Measurements from ENCODE around the gene ZNF254.
"Not testable (repeated sequence)": the region's sequence is repeated elsewhere in the genome, so short reads cannot be mapped to it uniquely, and the experiment has no call there.

The ZNF254 gene

DNA sequence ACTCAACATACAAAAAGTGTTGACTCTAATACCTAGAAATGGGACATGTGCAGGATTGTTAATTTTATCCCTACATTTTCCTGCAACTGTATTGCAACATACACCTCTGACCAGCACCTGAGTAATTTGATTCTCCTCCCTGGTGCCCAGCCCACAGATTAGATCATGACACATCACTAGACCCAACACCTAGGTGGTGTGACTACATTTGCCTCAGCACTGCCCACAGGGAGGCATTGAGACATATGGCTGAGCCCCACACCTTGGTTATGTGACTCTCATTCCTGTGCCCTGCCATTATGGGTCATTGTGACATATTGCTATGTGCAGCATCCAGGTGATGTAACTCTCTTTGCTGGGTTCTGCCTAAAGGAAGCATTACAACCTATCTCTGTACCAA lies 13.2 kb upstream of the ZNF254 start:
- DNase-seq, result no peak

GRCh38 chr19:24074720-24075454 lies 12.1 kb upstream of the ZNF254 start:
- DNase-seq, result no peak

GRCh38 chr19:24075530-24075929 lies 11.5 kb upstream of the ZNF254 start:
- not testable (repeated sequence) for DNase-seq

DNA sequence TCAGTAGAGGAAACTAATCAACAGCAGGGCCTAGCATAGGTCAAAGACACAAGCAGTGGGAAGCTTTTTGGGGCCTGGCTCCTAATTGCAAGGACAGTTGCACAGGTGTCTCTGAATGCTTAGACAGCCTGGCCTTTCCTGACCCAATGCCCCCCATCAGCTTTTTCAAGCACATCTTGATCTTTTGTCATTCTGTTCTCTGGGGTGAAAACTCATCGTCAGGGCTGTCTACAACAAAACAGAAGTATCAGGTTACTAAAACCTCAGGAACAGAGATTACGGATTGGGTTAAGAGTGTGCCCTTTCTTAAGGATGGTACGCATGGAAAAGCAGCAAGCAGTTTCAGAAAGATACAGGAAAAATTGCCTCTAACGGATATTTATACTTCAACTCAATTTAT lies 8.3 kb upstream of the ZNF254 start:
- DNase-seq, result no peak

- DNase-seq, result no peak
Observed at GRCh38 chr19:24081056-24081455, 5.9 kb upstream of the ZNF254 start.

DNA sequence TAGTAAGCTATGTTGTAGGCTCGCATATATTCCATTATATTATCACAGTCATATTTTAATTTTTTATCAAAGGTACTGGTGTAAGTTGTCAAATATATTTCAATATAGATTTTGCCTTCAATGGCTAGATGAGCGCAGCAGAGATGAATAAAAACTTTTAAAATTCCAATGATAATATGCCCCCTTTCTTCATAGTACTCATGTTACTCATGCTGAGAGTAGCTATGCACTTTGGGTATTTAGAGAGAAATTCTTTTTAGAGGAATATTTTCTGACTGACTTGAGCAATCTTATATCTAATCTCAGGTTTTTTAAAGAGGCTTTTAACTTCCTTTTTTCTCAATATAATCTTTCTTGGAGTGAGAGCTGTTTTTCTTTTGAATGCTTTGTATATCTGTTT lies 11.4 kb downstream of the ZNF254 start:
- DNase-seq, result no peak

- DNase-seq, result no peak
Observed at GRCh38 chr19:24099829-24100228, 12.8 kb downstream of the ZNF254 start.

- not testable (repeated sequence) for DNase-seq
Observed at GRCh38 chr19:24100597-24100996, 13.6 kb downstream of the ZNF254 start.

DNA sequence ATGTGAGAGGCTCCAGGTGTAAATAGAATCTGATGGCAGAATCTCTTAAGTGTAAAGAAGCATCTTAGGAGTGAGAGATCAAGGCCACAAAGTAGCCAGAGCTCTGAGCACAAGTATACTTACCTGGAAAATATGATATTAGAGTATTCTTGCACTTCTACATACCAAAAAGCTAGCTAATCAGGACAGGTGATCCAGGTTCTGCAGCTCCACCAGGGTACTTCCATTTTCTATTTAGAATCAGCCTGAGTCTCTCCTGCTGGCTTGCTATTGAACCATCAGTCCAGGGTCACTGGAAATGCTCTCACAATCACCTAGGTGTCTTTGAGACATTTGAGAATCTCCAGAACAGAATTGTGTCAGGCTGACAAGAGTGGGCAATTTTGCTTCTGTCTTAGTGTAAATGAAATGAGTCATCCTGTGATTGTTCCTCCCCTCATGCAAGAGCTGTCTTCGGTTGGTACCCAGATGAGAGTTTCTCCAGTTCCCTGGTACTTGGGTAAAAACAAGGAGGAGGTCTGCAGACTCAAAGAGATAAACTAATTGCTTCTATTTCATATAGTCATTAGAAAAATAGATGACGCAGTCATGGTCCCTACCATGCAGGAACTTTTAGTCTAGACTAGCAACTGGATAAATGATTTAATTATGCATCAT lies 14.6 kb downstream of the ZNF254 start:
- no peak for DNase-seq

DNA sequence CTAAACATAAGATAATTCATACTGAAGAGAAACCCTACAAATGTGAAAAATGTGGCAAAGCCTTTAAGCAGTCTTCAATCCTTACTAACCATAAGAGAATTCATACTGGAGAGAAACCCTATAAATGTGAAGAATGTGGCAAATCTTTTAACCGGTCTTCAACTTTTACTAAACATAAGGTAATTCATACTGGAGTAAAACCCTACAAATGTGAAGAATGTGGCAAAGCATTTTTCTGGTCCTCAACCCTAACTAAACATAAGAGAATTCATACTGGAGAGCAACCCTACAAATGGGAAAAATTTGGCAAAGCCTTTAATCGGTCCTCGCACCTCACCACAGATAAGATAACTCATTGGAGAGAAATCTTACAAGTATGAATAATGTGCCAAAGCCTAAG lies 40.6 kb downstream of the ZNF254 start:
- DNase-seq, result no peak

DNA sequence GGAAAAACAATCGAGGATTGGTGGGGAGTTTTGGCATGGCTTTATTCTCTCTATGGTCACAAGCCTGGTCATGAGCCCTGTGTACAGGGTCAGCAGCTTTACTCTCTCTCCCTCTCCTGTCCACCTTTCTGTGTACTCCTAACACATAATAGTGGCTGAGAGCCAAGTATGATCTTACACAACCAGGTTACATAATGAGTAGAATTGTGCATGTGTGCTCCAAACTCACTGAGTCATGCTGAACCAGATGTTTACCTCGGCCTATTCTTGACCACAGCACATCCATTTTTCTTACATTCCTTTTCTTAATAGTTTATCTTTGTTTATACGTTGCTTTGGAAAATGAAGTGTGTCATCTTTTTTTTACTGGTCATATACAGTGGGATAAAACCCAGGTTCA lies 53.1 kb downstream of the ZNF254 start:
- no peak for DNase-seq

DNA sequence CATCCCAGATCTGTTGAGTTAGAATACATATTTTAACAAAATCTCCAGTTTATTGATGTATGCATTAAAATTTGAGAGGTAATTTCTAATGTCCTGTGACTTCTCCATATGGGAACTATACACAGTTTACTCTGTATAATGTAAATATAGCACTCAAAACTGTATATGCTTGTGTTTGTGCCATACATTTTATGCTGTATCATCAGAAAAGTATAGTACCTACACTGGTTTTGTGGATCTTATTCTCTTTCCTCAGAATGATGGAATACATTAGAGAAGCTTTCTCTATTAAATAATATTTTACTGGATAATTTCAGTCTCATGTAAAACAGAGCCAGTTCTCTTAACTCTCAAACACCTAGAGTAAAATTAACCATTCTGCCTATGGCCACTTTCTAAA lies 53.6 kb downstream of the ZNF254 start:
- no peak for DNase-seq

GRCh38 chr19:24141612-24142011 lies 54.6 kb downstream of the ZNF254 start:
- DNase-seq, result no peak

DNA sequence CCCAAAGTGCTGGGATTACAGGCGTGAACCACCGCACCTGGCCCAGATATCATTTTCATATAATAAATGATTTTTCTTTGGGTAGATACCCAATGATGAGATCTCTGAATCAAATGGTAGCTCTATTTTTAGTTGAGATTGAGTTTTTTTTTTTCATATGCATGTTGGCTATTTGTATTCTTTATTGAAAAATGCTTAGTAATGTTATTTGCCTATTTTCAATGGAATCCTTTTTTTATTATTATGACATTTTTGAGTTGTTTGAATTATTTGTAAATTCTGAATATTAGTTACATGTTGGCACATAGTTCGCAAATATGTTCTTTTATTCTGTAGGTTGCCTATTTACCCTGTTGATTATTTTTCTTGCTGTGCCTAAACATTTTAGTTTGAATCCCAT lies 55.8 kb downstream of the ZNF254 start:
- DNase-seq, result no peak

- no peak for DNase-seq
Observed at GRCh38 chr19:24159707-24160106, 72.7 kb downstream of the ZNF254 start.

- DNase-seq, result no peak
Observed at GRCh38 chr19:24166055-24166454, 79.1 kb downstream of the ZNF254 start.

DNA sequence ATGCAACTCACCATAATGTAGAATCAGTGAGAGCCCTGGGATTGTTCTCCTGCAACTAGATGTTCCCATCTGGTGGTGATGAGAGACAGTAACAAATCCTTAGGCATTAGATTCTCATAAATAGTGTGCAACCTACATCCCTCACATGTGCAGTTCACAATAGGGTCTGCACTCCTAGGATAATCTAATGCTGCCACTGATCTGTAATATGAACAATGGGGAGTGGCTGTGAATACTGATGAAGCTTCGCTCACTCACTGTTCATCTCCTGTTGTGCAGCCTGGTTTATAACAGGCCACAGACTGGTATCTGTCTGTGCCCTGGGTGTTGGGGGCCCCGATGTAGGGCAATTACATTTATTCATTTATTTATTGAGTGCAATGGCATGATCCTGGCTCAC lies 86.9 kb downstream of the ZNF254 start:
- DNase-seq, result no peak

DNA sequence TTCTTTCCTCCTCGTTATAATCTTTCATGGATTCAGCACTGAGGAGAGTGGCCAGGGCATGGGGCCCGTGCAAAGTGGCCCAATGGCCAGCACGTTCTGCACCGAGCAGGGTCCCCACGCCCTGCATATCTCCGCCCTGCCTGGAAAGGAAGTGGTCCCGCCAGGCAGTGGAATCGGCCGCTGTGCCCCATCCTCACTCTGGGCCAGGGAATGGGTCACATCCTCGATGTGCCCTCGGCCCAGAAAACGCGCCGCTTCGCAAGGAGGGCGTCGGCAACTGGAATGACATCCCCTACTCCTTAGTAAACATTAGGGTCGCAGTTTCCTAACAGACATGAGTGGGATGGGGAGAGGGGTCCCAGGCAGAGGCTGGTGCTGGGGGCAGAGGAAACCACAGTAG lies 90.7 kb downstream of the ZNF254 start:
- no peak for DNase-seq

DNA sequence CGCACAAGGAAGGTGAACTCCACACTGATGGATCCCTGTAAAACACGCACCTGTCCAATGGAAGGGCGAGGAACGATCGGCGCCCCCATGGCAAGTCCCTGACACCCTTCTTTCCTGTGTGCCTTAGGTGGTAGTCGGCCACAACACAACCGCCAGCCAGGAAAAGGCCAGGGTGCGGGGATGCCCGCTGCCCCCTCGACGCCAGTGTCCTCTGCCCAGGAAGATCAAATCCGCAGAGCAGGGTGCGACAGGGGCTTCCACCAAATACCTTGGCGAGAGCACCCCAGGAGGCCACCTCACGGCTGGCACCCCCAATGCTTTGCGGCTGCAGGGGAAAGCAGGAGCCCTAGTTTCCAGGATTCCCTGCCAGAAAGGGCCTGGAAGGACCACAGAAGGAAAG lies 91.2 kb downstream of the ZNF254 start:
- DNase-seq, result no peak

Data from GDM1 (cell line).